ENCODE measurements around the gene PKP4. TPM values are rescaled to one million over a fixed set of nuclear protein-coding genes. Genes with fewer than 3 reads are reported as not detected.

The PKP4 gene
- total RNA-seq, 4 donors from 2014 or later: 64.1 to 152 (median 90.2) TPM

- H3K4me3 ChIP-seq: no peak overlapping the region
- H3K27me3 ChIP-seq: no peaks in the 10 kb centered on the region
- no peak for TF ChIP-seq POLR2A (IDR thresholded peaks at IDR 0.05)
- TF ChIP-seq EP300 (IDR thresholded peaks at IDR 0.05): no peak
- no peak for TF ChIP-seq POLR2AphosphoS5 (IDR thresholded peaks at IDR 0.05)
- no peak for TF ChIP-seq CTCF (IDR thresholded peaks at IDR 0.05)
- peaks cover 38% of the 10 kb centered on the region for H3K4me1 ChIP-seq
- 96% methylated on average over 3 of the region's 3 CpGs for WGBS
- no peaks in the 10 kb centered on the region for H3K9me3 ChIP-seq
- no peak overlapping the region for H3K27ac ChIP-seq
- DNase-seq (ENCODE audit: low spot score in 2 of 2): no peak
- H3K36me3 ChIP-seq: no peaks in the 10 kb centered on the region
These were observed 42.0 kb downstream of the PKP4 start for GRCh38 chr2:158498749-158499136.

GRCh38 chr2:158499383-158499782, 42.6 kb downstream of the PKP4 start:
- TF ChIP-seq POLR2A (IDR thresholded peaks at IDR 0.05): no peak
- no peak for TF ChIP-seq POLR2AphosphoS5 (IDR thresholded peaks at IDR 0.05)
- TF ChIP-seq CTCF (IDR thresholded peaks at IDR 0.05): no peak
- TF ChIP-seq EP300 (IDR thresholded peaks at IDR 0.05): no peak
- H3K36me3 ChIP-seq: no peaks in the 10 kb centered on the region
- H3K4me1 ChIP-seq: peaks cover 38% of the 10 kb centered on the region
- WGBS: 89% methylated on average over 2 of the region's 2 CpGs
- H3K27ac ChIP-seq: no peak overlapping the region
- H3K27me3 ChIP-seq: no peaks in the 10 kb centered on the region
- no peaks in the 10 kb centered on the region for H3K9me3 ChIP-seq
- DNase-seq (ENCODE audit: low spot score in 2 of 2): no peak
- H3K4me3 ChIP-seq: no peak overlapping the region

GRCh38 chr2:158500333-158500732, 43.6 kb downstream of the PKP4 start:
- Histone ChIP-seq H3K4me3 (no peak overlapping the region), H3K36me3 (no peaks in the 10 kb centered on the region), H3K27ac (no peak overlapping the region), H3K9me3 (no peaks in the 10 kb centered on the region), H3K27me3 (no peaks in the 10 kb centered on the region), H3K4me1 (peaks cover 37% of the 10 kb centered on the region)
- WGBS: 100% methylated on average over 2 of the region's 2 CpGs
- DNase-seq (ENCODE audit: low spot score in 2 of 2): no peak
- no peak for TF ChIP-seq POLR2A (IDR thresholded peaks at IDR 0.05)
- TF ChIP-seq POLR2AphosphoS5 (IDR thresholded peaks at IDR 0.05): no peak
- TF ChIP-seq EP300 (IDR thresholded peaks at IDR 0.05): no peak
- TF ChIP-seq CTCF (IDR thresholded peaks at IDR 0.05): no peak

GRCh38 chr2:158501301-158501700, 44.5 kb downstream of the PKP4 start:
- no peak for DNase-seq (ENCODE audit: low spot score in 2 of 2)
- Histone ChIP-seq H3K4me1 (peaks cover 41% of the 10 kb centered on the region), H3K9me3 (no peaks in the 10 kb centered on the region), H3K27ac (no peak overlapping the region), H3K27me3 (no peaks in the 10 kb centered on the region), H3K36me3 (no peaks in the 10 kb centered on the region), H3K4me3 (no peak overlapping the region)
- no peak for TF ChIP-seq POLR2AphosphoS5 (IDR thresholded peaks at IDR 0.05)
- TF ChIP-seq CTCF (IDR thresholded peaks at IDR 0.05): no peak
- TF ChIP-seq POLR2A (IDR thresholded peaks at IDR 0.05): no peak
- no peak for TF ChIP-seq EP300 (IDR thresholded peaks at IDR 0.05)
- 47% methylated on average over 1 of the region's 1 CpG for WGBS

GRCh38 chr2:158502974-158503373, 46.2 kb downstream of the PKP4 start:
- no peak for DNase-seq (ENCODE audit: low spot score in 2 of 2)
- peaks cover 31% of the 10 kb centered on the region for H3K4me1 ChIP-seq
- TF ChIP-seq CTCF (IDR thresholded peaks at IDR 0.05): no peak
- TF ChIP-seq EP300 (IDR thresholded peaks at IDR 0.05): no peak
- no peak for TF ChIP-seq POLR2AphosphoS5 (IDR thresholded peaks at IDR 0.05)
- no peak for TF ChIP-seq POLR2A (IDR thresholded peaks at IDR 0.05)
- 46% methylated on average over 2 of the region's 2 CpGs for WGBS
- H3K27me3 ChIP-seq: no peaks in the 10 kb centered on the region
- H3K9me3 ChIP-seq: no peaks in the 10 kb centered on the region
- H3K4me3 ChIP-seq: no peak overlapping the region
- no peak overlapping the region for H3K27ac ChIP-seq
- no peaks in the 10 kb centered on the region for H3K36me3 ChIP-seq
